PFSK-1 (cell line): ENCODE results near the gene ABCF2.

Experiments
- FOXP2 ChIP-seq: optimal IDR thresholded peaks from 2 replicates; pipeline ENCODE3; 2011; ENCODE audit warnings: borderline replicate concordance, control low read depth, inconsistent platforms; ENCODE audit not compliant: insufficient read depth; ENCODE audit errors: extremely low read length, extremely low read depth
- POLR2AphosphoS5 ChIP-seq: IDR thresholded peaks from 2 replicates; pipeline ENCODE4 v1.6.1; 2012; ENCODE audit warnings: low read depth, mild to moderate bottlenecking, control low read depth, low read length, moderate library complexity
- SIN3A ChIP-seq: IDR thresholded peaks from 2 replicates; pipeline ENCODE4 v1.6.1; 2012; ENCODE audit warnings: mild to moderate bottlenecking, low read length, moderate library complexity, borderline replicate concordance; ENCODE audit not compliant: insufficient read depth
- TAF1 ChIP-seq: IDR thresholded peaks from 2 replicates; pipeline ENCODE4 v1.6.1; 2012; ENCODE audit warnings: low read length, control low read depth, borderline replicate concordance; ENCODE audit not compliant: insufficient read depth
- TF ChIP-seq, protein P1 (sequence below), 2 experiments: IDR thresholded peaks; 2 replicates each; pipeline versions ENCODE4 v1.6.1 to v1.8.0; 2011 to 2012; ENCODE audit warnings: low read depth in 2 of 2, low read length in 2 of 2, control low read depth in 1 of 2, inconsistent platforms in 1 of 2, mild to moderate bottlenecking in 1 of 2, moderate library complexity in 1 of 2; ENCODE audit not compliant: insufficient read depth in 1 of 2

The ABCF2 gene

DNA sequence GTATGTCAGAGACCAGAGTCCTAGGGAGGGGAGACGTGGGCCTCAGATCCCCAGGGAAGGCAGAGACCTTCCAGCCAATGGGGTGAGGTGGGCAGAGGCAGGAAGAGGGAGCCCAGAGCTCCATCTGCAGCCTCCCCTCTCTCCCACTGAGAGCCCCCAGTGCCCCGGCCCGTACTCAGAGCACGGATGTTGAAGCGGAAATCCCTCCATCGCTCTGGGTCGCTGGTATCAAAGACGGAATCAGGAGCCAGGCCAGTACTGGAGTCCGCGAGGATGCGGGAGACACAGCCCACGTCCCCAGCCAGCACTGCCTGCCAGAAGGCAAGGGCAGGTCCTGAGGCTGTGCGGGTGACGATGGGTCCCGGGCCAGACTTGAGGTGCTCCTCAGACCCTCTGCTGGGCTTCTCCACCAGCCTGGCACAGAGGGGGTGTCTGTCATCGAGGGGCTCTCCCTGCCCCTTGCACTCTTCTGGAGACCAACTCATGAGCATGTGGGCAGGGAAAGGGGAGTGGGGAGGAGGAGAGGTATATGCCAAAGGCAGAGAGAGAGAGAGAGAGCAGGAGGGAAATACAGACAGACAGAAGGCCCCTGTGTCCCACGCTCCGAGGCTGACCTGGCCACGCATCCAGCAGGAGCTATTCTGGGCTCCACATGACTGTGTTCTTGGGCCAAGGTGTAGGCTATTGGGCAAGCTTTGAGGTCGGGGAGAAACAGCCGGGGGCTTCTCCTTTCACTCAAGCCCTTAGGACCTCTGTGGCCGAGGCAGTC, 40.2 kb downstream of the ABCF2 start, which contains the start of gene ASB10:
TSS of gene ASB10 (minus strand) at position 611 of the 769 bp plus-strand sequence. CDS start at position 491, 120 bp downstream.
- no peak for TF ChIP-seq SIN3A
- no peak for TF ChIP-seq TAF1
- TF ChIP-seq POLR2AphosphoS5, result no peak
- no peak for TF ChIP-seq FOXP2
- TF ChIP-seq, protein P1, sequence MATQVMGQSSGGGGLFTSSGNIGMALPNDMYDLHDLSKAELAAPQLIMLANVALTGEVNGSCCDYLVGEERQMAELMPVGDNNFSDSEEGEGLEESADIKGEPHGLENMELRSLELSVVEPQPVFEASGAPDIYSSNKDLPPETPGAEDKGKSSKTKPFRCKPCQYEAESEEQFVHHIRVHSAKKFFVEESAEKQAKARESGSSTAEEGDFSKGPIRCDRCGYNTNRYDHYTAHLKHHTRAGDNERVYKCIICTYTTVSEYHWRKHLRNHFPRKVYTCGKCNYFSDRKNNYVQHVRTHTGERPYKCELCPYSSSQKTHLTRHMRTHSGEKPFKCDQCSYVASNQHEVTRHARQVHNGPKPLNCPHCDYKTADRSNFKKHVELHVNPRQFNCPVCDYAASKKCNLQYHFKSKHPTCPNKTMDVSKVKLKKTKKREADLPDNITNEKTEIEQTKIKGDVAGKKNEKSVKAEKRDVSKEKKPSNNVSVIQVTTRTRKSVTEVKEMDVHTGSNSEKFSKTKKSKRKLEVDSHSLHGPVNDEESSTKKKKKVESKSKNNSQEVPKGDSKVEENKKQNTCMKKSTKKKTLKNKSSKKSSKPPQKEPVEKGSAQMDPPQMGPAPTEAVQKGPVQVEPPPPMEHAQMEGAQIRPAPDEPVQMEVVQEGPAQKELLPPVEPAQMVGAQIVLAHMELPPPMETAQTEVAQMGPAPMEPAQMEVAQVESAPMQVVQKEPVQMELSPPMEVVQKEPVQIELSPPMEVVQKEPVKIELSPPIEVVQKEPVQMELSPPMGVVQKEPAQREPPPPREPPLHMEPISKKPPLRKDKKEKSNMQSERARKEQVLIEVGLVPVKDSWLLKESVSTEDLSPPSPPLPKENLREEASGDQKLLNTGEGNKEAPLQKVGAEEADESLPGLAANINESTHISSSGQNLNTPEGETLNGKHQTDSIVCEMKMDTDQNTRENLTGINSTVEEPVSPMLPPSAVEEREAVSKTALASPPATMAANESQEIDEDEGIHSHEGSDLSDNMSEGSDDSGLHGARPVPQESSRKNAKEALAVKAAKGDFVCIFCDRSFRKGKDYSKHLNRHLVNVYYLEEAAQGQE (IDR thresholded peaks at IDR 0.05; ENCODE audit: insufficient read depth in 1 of 2, low read depth in 2 of 2, low read length in 2 of 2), result no peak

DNA sequence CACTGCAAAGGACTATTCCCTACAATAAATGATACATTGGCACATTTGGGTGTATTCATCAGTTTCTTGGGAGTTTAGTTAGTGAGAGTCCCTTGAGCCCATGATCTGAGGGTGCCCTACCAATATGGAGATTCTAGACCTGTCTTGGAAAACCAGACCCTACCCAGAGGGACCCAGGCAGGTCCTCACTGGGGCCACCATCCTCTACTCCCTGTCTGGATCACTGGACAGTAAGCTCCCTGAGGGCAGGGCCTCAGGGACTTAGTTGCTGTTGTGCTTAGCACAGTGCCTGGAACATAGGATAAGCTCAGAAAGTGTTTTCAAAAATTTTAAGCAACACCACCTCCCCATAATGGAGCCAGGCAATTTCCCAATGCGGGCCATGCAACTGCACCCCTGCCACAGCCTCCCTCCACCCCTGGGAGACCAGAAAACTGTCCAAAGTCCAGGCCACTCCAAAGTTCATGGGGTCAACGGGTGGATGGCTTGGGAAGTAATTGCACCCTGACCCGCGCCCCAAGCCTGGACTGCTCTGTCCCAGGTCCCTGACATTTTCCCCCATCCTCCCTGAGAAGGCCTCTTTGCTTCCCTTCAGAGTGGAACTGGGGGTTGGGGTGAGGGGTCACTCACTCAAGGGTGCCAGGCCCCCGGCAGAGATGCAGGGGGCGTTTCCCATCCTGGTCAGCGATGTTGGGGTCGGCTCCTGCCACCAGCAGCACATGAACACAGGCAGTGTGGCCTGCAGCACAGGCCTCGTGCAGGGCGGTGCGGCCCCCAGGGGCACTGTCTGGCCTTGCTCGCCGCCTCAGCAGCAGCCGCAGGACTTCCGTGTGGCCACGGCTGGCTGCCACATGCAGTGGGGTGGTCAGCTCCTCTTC, 41.0 kb downstream of the ABCF2 start:
- TF ChIP-seq POLR2AphosphoS5 (no peak), FOXP2 (no peak), SIN3A (no peak), TAF1 (no peak)
- TF ChIP-seq, protein P1 (IDR thresholded peaks at IDR 0.05; ENCODE audit: insufficient read depth in 1 of 2, low read depth in 2 of 2, low read length in 2 of 2), result no peak

DNA sequence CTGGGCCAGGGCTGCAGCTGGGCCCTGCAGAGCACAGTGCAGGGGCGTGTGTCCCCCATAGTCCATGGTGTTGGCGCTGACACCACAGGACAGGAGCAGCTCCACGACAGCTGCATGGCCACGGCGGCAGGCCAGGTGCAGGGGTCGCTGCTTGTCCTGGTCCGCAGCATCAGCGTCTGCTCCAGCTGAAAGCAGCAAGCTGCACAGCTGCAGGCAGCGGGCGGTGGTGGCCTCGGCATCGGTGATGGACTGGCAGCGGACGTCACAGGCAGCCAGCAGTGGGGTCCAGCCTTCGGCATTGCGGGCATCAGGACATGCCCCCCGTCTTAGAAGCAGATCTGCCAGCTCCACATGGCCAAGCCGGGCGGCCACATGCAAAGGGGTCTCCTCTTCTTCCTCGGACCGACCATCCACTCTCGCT, 46.0 kb downstream of the ABCF2 start:
- TF ChIP-seq FOXP2, result no peak
- TF ChIP-seq TAF1, result no peak
- TF ChIP-seq SIN3A, result no peak
- no peak for TF ChIP-seq POLR2AphosphoS5
- TF ChIP-seq, protein P1 (IDR thresholded peaks at IDR 0.05; ENCODE audit: insufficient read depth in 1 of 2, low read depth in 2 of 2, low read length in 2 of 2), result no peak

DNA sequence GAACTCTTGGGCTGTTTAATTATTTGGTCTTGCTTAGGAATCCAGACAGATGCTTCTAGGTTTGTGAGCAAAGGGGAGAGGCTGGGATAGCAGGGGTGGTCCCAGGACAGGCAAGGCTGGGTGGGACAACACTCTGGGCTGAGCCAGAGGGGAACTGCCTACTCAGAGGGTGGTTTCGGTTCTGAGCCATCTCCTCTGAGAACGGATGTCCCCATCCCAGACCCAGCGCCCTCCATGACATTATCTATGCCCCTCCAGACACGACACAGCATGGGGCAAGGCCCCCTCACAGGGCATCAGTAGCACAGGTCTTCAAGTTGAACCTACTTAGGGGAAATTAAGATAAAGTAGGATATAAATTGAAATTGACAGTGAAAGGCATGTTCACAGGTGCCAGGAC, 47.1 kb downstream of the ABCF2 start:
- TF ChIP-seq POLR2AphosphoS5 (no peak), TAF1 (no peak), FOXP2 (no peak), SIN3A (no peak)
- TF ChIP-seq, protein P1 (IDR thresholded peaks at IDR 0.05; ENCODE audit: insufficient read depth in 1 of 2, low read depth in 2 of 2, low read length in 2 of 2), result no peak
